Ishikawa (cell line): ENCODE results near the gene TREML4.

ENCODE experiments used
- CEBPB ChIP-seq: IDR thresholded peaks from 2 replicates; pipeline ENCODE4 v1.6.1; 2012
- CREB1 ChIP-seq: IDR thresholded peaks from 2 replicates; pipeline ENCODE4 v1.6.1; 2012; ENCODE audit warnings: low read depth
- EGR1 ChIP-seq: IDR thresholded peaks from 2 replicates; pipeline ENCODE4 v1.6.1; 2012
- EP300 ChIP-seq: IDR thresholded peaks from 2 replicates; pipeline ENCODE4 v1.6.1; 2012; ENCODE audit warnings: borderline replicate concordance
- FOXM1 ChIP-seq: IDR thresholded peaks from 2 replicates; pipeline ENCODE4 v1.6.1; 2012; ENCODE audit warnings: low read depth, borderline replicate concordance
- MAX ChIP-seq: IDR thresholded peaks from 2 replicates; pipeline ENCODE4 v1.6.1; 2012
- NFIC ChIP-seq: IDR thresholded peaks from 2 replicates; pipeline ENCODE4 v1.6.1; 2012
- RAD21 ChIP-seq: IDR thresholded peaks from 2 replicates; pipeline ENCODE4 v1.6.1; 2012; ENCODE audit warnings: low read depth
- REST ChIP-seq: IDR thresholded peaks from 2 replicates; pipeline ENCODE4 v1.6.1; 2012; ENCODE audit warnings: low read depth, mild to moderate bottlenecking
- TAF1 ChIP-seq: IDR thresholded peaks from 2 replicates; pipeline ENCODE4 v1.6.1; 2012; ENCODE audit warnings: low read depth, mild to moderate bottlenecking
- TCF12 ChIP-seq: IDR thresholded peaks from 2 replicates; pipeline ENCODE4 v1.6.1; 2012; ENCODE audit warnings: low read depth
- TEAD4 ChIP-seq: IDR thresholded peaks from 2 replicates; pipeline ENCODE4 v1.6.1; 2012
- USF1 ChIP-seq: IDR thresholded peaks from 2 replicates; pipeline ENCODE4 v1.6.1; 2012
- ZBTB7A ChIP-seq: IDR thresholded peaks from 2 replicates; pipeline ENCODE4 v1.6.1; 2012; ENCODE audit warnings: low read depth

TREML4 gene

GRCh38 chr6:41280381-41281057 is 52.4 kb downstream of the TREML4 start:
- TF ChIP-seq TAF1 (no peak), TEAD4 (no peak), EP300 (no peak), ZBTB7A (no peak), USF1 (no peak), MAX (no peak)

- TF ChIP-seq USF1, result peak; percentile 52
- TF ChIP-seq MAX, result no peak
Observed at GRCh38 chr6:41283600-41283999, 55.5 kb downstream of the TREML4 start.

- TF ChIP-seq CEBPB (no peak), NFIC (no peak), TAF1 (no peak), USF1 (no peak), CREB1 (no peak), RAD21 (no peak), TCF12 (no peak), EP300 (no peak), TEAD4 (no peak), REST (no peak)
Observed at GRCh38 chr6:41284726-41285125, 56.6 kb downstream of the TREML4 start.

- no peak for TF ChIP-seq TCF12
- TF ChIP-seq CEBPB, result peak; percentile 77
Observed at GRCh38 chr6:41286544-41287346, 58.6 kb downstream of the TREML4 start, which contains the start of gene TREM1. Gene TREM1 (minus strand): TSS chr6:41286682. CDS start chr6:41286655, 27 bp downstream.

- TF ChIP-seq FOXM1, result no peak
- no peak for TF ChIP-seq MAX
- TF ChIP-seq CEBPB, result no peak
- TF ChIP-seq ZBTB7A, result no peak
- TF ChIP-seq USF1, result 0 out of 2 replicates have a peak, but pooled peaks have one; percentile 24
- TF ChIP-seq NFIC, result no peak
- no peak for TF ChIP-seq EGR1
Observed at GRCh38 chr6:41288030-41288753, 60.0 kb downstream of the TREML4 start.
